22Rv1 (cell line): ENCODE data around the gene TMEM213.

Experiments used
- ZFX ChIP-seq: fragments of 450-650 bp; IDR thresholded peaks from 2 replicates; pipeline ENCODE4 v1.6.1; 2017; ENCODE audit warnings: antibody characterized with exemption, borderline replicate concordance
- TF ChIP-seq, protein P1 (sequence below): fragments of 450-650 bp; IDR thresholded peaks from 2 replicates; pipeline ENCODE4 v1.5.1; 2017; ENCODE audit warnings: mild to moderate bottlenecking

DNA sequence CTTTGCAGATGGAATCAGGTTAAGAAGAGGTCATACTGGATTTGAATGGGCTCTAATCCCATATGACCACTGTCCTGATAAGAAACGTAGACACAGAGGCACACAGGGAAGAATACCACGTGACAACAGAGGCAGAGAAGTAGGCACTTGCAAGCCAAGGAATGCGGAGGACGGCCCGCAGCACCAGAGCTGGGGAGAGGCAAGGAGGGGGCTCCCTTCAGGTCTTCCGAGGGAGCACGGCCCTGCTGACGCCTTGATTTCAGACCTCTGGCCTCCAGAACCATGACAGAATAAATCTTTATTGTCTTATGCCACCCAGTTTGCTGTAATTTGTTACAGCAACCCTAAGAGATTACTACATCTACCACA lies 44.7 kb upstream of the TMEM213 start:
- TF ChIP-seq, protein P1, sequence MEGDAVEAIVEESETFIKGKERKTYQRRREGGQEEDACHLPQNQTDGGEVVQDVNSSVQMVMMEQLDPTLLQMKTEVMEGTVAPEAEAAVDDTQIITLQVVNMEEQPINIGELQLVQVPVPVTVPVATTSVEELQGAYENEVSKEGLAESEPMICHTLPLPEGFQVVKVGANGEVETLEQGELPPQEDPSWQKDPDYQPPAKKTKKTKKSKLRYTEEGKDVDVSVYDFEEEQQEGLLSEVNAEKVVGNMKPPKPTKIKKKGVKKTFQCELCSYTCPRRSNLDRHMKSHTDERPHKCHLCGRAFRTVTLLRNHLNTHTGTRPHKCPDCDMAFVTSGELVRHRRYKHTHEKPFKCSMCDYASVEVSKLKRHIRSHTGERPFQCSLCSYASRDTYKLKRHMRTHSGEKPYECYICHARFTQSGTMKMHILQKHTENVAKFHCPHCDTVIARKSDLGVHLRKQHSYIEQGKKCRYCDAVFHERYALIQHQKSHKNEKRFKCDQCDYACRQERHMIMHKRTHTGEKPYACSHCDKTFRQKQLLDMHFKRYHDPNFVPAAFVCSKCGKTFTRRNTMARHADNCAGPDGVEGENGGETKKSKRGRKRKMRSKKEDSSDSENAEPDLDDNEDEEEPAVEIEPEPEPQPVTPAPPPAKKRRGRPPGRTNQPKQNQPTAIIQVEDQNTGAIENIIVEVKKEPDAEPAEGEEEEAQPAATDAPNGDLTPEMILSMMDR, result no peak
- no peak for TF ChIP-seq ZFX
